IMR-90 (cell line): ENCODE results near the gene PROZ. TPM values are rescaled to one million over a fixed set of nuclear protein-coding genes. Genes with fewer than 3 reads are reported as not detected.

ENCODE experiments used
- ATAC-seq: fragments of 200-7000 bp; cut with Tn5 transposase; 2 replicates; pipeline ENCODE4 v1.9.1; 2020; ENCODE audit warnings: low read depth, mild to moderate bottlenecking, moderate library complexity
- BruUV-seq: library from RNA; stranded (reverse); fragments of 400-500 nt; replicated peaks from 2 replicates; lab custom pipeline; 2021; lab: Mats Ljungman, UMichigan
- CTCF ChIA-PET: fragments of 300-600 bp; formaldehyde crosslinking; extraction: SDS; loops from one replicate; lab custom pipeline; 2021; ENCODE audit warnings: antibody characterized with exemption; lab: Yijun Ruan, JAX
- POLR2A ChIA-PET: fragments of 300-600 bp; sonication (Branson Sonifier 250); formaldehyde crosslinking; loops from one replicate; lab custom pipeline; 2022; ENCODE audit warnings: antibody characterized with exemption; ENCODE audit not compliant: unreplicated experiment; lab: Charles Lee
- DNase-seq: peaks from one replicate; pipeline ENCODE4 v3.0.0; 2013
- H2AFZ ChIP-seq: replicated peaks from 2 replicates; pipeline ENCODE3; 2013; ENCODE audit warnings: low read length, mild to moderate bottlenecking; ENCODE audit not compliant: poor library complexity
- H2AK5ac ChIP-seq: 2 replicates; pipeline ENCODE4 v1.6.1; 2013; ENCODE audit warnings: low read depth, low read length, inconsistent platforms
- H2AK9ac ChIP-seq: replicated peaks from 2 replicates; pipeline ENCODE3; 2013; ENCODE audit warnings: mild to moderate bottlenecking, low read depth, low read length, moderate library complexity; ENCODE audit not compliant: poor library complexity
- H2BK120ac ChIP-seq: 2 replicates; pipeline ENCODE4 v1.6.1; 2013; ENCODE audit warnings: low read depth, low read length, inconsistent platforms
- H2BK15ac ChIP-seq: 3 replicates; pipeline ENCODE4 v1.6.1; 2013; ENCODE audit warnings: low read depth, low read length, inconsistent platforms
- H2BK20ac ChIP-seq: 2 replicates; pipeline ENCODE4 v1.6.1; 2013; ENCODE audit warnings: low read depth, mild to moderate bottlenecking, inconsistent platforms, low read length, moderate library complexity
- H2BK5ac ChIP-seq: 2 replicates; pipeline ENCODE4 v1.6.1; 2013; ENCODE audit warnings: mild to moderate bottlenecking, low read depth, low read length, inconsistent platforms; ENCODE audit not compliant: poor library complexity, severe bottlenecking
- H3K14ac ChIP-seq: replicated peaks from 2 replicates; pipeline ENCODE4 v1.6.1; 2013; ENCODE audit warnings: low read depth, low read length, inconsistent platforms
- H3K18ac ChIP-seq: 2 replicates; pipeline ENCODE4 v1.6.1; 2013; ENCODE audit warnings: low read depth, low read length, control low read depth
- H3K23ac ChIP-seq: 2 replicates; pipeline ENCODE4 v1.6.1; 2013; ENCODE audit warnings: low read depth, low read length, inconsistent platforms
- H3K27ac ChIP-seq: 2 replicates; pipeline ENCODE4 v1.5.1; 2013; ENCODE audit warnings: mild to moderate bottlenecking, control low read depth, low read length; ENCODE audit not compliant: insufficient read depth
- H3K27me3 ChIP-seq: 2 replicates; pipeline ENCODE4 v1.6.1; 2013; ENCODE audit warnings: low read length; ENCODE audit not compliant: control insufficient read depth, insufficient read depth
- H3K36me3 ChIP-seq: 2 replicates; pipeline ENCODE4 v1.6.1; 2013; ENCODE audit warnings: low read length, mixed read lengths; ENCODE audit not compliant: control insufficient read depth, insufficient read depth
- H3K4ac ChIP-seq: 2 replicates; pipeline ENCODE4 v1.6.1; 2013; ENCODE audit warnings: low read depth, low read length, inconsistent platforms
- H3K4me1 ChIP-seq: 2 replicates; pipeline ENCODE4 v1.6.1; 2013; ENCODE audit warnings: low read length, mixed read lengths; ENCODE audit not compliant: control insufficient read depth, insufficient read depth
- H3K4me2 ChIP-seq: 2 replicates; pipeline ENCODE4 v1.6.1; 2013; ENCODE audit warnings: low read depth, mild to moderate bottlenecking, control low read depth, low read length, moderate library complexity
- H3K4me3 ChIP-seq: 2 replicates; pipeline ENCODE4 v1.5.1; 2013; ENCODE audit warnings: low read depth, mild to moderate bottlenecking, control low read depth, low read length, moderate library complexity; ENCODE audit not compliant: insufficient read depth
- H3K56ac ChIP-seq: 2 replicates; pipeline ENCODE4 v1.6.1; 2013; ENCODE audit warnings: low read length, inconsistent platforms; ENCODE audit not compliant: insufficient read depth; ENCODE audit errors: extremely low read depth
- H3K79me1 ChIP-seq, 2 experiments: 2 replicates each; pipeline ENCODE4 v1.6.1; 2013; ENCODE audit warnings: low read length in 2 of 2, inconsistent platforms in 1 of 2, low read depth in 1 of 2
- H3K9ac ChIP-seq: 2 replicates; pipeline ENCODE4 v1.6.1; 2013; ENCODE audit warnings: low read depth, low read length, control low read depth
- H3K9me1 ChIP-seq: 2 replicates; pipeline ENCODE4 v1.6.1; 2013; ENCODE audit warnings: low read length, inconsistent platforms; ENCODE audit not compliant: insufficient read depth
- H3K9me3 ChIP-seq: 2 replicates; pipeline ENCODE4 v1.6.1; 2013; ENCODE audit warnings: low read length; ENCODE audit not compliant: control insufficient read depth, insufficient read depth
- H4K20me1 ChIP-seq: 2 replicates; pipeline ENCODE4 v1.6.1; 2013; ENCODE audit warnings: low read length, inconsistent platforms; ENCODE audit not compliant: insufficient read depth
- H4K5ac ChIP-seq: 2 replicates; pipeline ENCODE4 v1.6.1; 2013; ENCODE audit warnings: mild to moderate bottlenecking, low read depth, low read length, control low read depth
- H4K8ac ChIP-seq, 2 experiments: 2 replicates each; pipeline ENCODE4 v1.6.1; 2013; ENCODE audit warnings: low read depth in 2 of 2, low read length in 2 of 2, control low read depth in 1 of 2, inconsistent platforms in 1 of 2
- H4K91ac ChIP-seq: 2 replicates; pipeline ENCODE4 v1.6.1; 2013; ENCODE audit warnings: low read depth, low read length, inconsistent platforms; ENCODE audit not compliant: insufficient read depth
- CEBPB ChIP-seq: IDR thresholded peaks from 2 replicates; pipeline ENCODE4 v1.6.1; 2012; ENCODE audit warnings: low read depth, low read length, improper control_type of control experiment
- MAFK ChIP-seq: IDR thresholded peaks from 2 replicates; pipeline ENCODE4 v1.6.1; 2012; ENCODE audit warnings: low read depth, low read length, improper control_type of control experiment
- MAZ ChIP-seq: IDR thresholded peaks from 2 replicates; pipeline ENCODE4 v1.6.1; 2012; ENCODE audit warnings: low read depth, mild to moderate bottlenecking, low read length, improper control_type of control experiment, moderate library complexity, borderline replicate concordance
- NFE2L2 ChIP-seq: fragments of 150-350 bp; IDR thresholded peaks from 2 replicates; pipeline ENCODE4 v1.6.1; 2016; ENCODE audit warnings: low read depth, mild to moderate bottlenecking, low read length
- POLR2A ChIP-seq: IDR thresholded peaks from 2 replicates; pipeline ENCODE4 v1.6.1; 2012; ENCODE audit warnings: mild to moderate bottlenecking, low read depth, low read length
- RAD21 ChIP-seq: IDR thresholded peaks from 2 replicates; pipeline ENCODE4 v1.6.1; 2012; ENCODE audit warnings: low read length, improper control_type of control experiment
- SMC3 ChIP-seq: fragments of 150-350 bp; IDR thresholded peaks from 2 replicates; pipeline ENCODE4 v1.6.1; 2016; ENCODE audit warnings: low read depth, mild to moderate bottlenecking, antibody characterized with exemption, low read length, moderate library complexity
- WGBS, 2 experiments: methylation state at CpG; one replicate each; pipeline versions ENCODE4 v1.1.5 to v1.1.7; 2013; ENCODE audit warnings: missing lambda C conversion rate in 2 of 2; ENCODE audit not compliant: insufficient read length in 1 of 2; ENCODE audit errors: extremely low coverage in 2 of 2; 5-methylcytosine and 5-hydroxymethylcytosine counted together
- dilution Hi-C: fragments of 300-500 bp; cut with HindIII; formaldehyde crosslinking; loops from one replicate; pipeline ENCODE4 v1.14.3; 2018; ENCODE audit warnings: low sequenced_read_pairs; ENCODE audit not compliant: unreplicated experiment
- in situ Hi-C: fragments of 300-500 bp; cut with MboI; formaldehyde crosslinking; loops from 3 replicates; pipeline ENCODE4 v1.14.3; 2019; ENCODE audit warnings: low sequenced_read_pairs, inconsistent platforms, mixed read lengths
- intact Hi-C: fragments of 100-400 bp; cut with micrococcal nuclease; formaldehyde crosslinking; loops from 2 replicates; pipeline ENCODE4 v1.10.0; 2022
- polyA plus RNA-seq, 3 experiments: library from polyadenylated mRNA; depleted of rRNA; stranded (reverse); fragments of >200 nt; gene quantifications; 2 replicates each; pipeline ENCODE4 v1.2.3, GENCODE V29; 2012; ENCODE audit warnings: low replicate concordance in 1 of 3
- total RNA-seq: library from RNA; depleted of rRNA; stranded (reverse); fragments of >200 nt; gene quantifications from 2 replicates; pipeline ENCODE4 v1.2.3, GENCODE V29; 2012
- TF ChIP-seq, protein P1 (sequence below): fragments of 150-350 bp; IDR thresholded peaks from 2 replicates; pipeline ENCODE4 v1.6.1; 2017; ENCODE audit warnings: mild to moderate bottlenecking, antibody characterized with exemption, low read length, low read depth

PROZ gene
- total and polyA plus RNA-seq, 2 of the 4 experiments (the other 2 are of a cell fraction) = not detected

DNA sequence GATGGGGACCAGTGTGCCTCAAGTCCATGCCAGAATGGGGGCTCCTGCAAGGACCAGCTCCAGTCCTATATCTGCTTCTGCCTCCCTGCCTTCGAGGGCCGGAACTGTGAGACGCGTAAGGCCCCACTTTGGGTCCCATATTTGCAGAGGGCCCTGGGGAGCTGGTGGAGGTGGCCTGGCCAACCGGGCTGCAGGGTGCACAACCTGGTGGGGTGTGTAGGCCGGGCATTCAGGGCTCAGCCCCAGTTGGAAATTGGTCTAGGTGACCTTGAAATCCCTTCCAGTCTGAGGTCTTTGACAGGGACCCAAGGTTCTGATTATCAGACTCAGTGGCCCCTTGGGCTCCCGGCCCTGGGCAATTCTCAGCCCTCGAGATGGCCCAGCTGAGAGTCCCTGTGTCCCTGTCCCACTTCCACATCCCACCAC lies 44.6 kb upstream of the PROZ start:
- Histone ChIP-seq H3K9ac (no peak overlapping the region), H2BK20ac (no peak overlapping the region), H3K36me3 (no peaks in the 10 kb centered on the region), H3K27me3 (peaks cover 32% of the 10 kb centered on the region), H3K18ac (no peak overlapping the region), H2AFZ (no peak overlapping the region), H3K56ac (no peak overlapping the region), H4K5ac (no peak overlapping the region), H2BK120ac (no peak overlapping the region), H4K8ac (no peak overlapping the region), H3K4me1 (peaks cover 5% of the 10 kb centered on the region; the same call in 1 of the 2 replicates), H2BK15ac (no peak overlapping the region), H3K79me1 (no peaks in the 10 kb centered on the region), H2AK5ac (no peak overlapping the region), H3K4me2 (no peak overlapping the region), H4K91ac (no peak overlapping the region), H3K4ac (no peak overlapping the region), H3K4me3 (no peak overlapping the region), H3K23ac (no peak overlapping the region), H3K9me3 (peaks cover 8% of the 10 kb centered on the region; the same call in 1 of the 2 replicates), H4K20me1 (no peaks in the 10 kb centered on the region), H3K9me1 (no peaks in the 10 kb centered on the region), H3K14ac (no peak overlapping the region), H3K27ac (no peak overlapping the region), H2AK9ac (peak overlapping the region; percentile 28), H2BK5ac (no peak overlapping the region)
- WGBS, 2 experiments = no CpG with 5 or more reads among the region's 8 CpGs
- ATAC-seq (no peak), DNase-seq (no peak)
- no TSS peak for BruUV-seq
- dilution Hi-C loops = no loop called here
- POLR2A ChIA-PET = no interaction called here
- no peak for TF ChIP-seq POLR2A
- no peak for TF ChIP-seq CEBPB
- no peak for TF ChIP-seq MAFK
- no peak for TF ChIP-seq RAD21
- no peak for TF ChIP-seq SMC3
- no peak for TF ChIP-seq NFE2L2
- TF ChIP-seq, protein P1, sequence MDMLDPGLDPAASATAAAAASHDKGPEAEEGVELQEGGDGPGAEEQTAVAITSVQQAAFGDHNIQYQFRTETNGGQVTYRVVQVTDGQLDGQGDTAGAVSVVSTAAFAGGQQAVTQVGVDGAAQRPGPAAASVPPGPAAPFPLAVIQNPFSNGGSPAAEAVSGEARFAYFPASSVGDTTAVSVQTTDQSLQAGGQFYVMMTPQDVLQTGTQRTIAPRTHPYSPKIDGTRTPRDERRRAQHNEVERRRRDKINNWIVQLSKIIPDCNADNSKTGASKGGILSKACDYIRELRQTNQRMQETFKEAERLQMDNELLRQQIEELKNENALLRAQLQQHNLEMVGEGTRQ = no peak
- TF ChIP-seq MAZ = no peak
- in situ Hi-C loops = no loop called here
- CTCF ChIA-PET = no interaction called here
- intact Hi-C loops = no loop called here
